K562 (cell line): ENCODE measurements around the gene LRRC71.

ENCODE experiments used
- TAF1 ChIP-seq: IDR thresholded peaks from 2 replicates; pipeline ENCODE4 v1.6.1; 2011; ENCODE audit warnings: mild to moderate bottlenecking, low read length, moderate library complexity; ENCODE audit not compliant: insufficient read depth, control insufficient read depth, severe bottlenecking; ENCODE audit errors: extremely low read depth
- TF ChIP-seq, protein P1 (sequence below): fragments of 250-450 bp; sonication (Bioruptor Pico); IDR thresholded peaks from 2 replicates; pipeline ENCODE4 v1.8.0; 2021; ENCODE audit warnings: borderline replicate concordance, mild to moderate bottlenecking, moderate library complexity; ENCODE audit not compliant: poor library complexity, severe bottlenecking
- TF ChIP-seq, protein P2 (sequence below), 3 experiments: IDR thresholded peaks in 2 of 3; conservative IDR thresholded peaks in 1 of 3; 2 replicates each; pipeline ENCODE4 v1.5.1; 2011 to 2012; ENCODE audit warnings: low read length in 3 of 3, mild to moderate bottlenecking in 3 of 3, control low read depth in 2 of 3, improper control_type of control experiment in 1 of 3, inconsistent platforms in 1 of 3, low read depth in 1 of 3, mixed read lengths in 1 of 3, moderate library complexity in 1 of 3; ENCODE audit not compliant: insufficient read depth in 2 of 3
- TF ChIP-seq, protein P3 (sequence below), 2 experiments: fragments of 450-650 bp in 1 of 2; sonication (generic) in 1 of 2; formaldehyde crosslinking in 1 of 2; IDR thresholded peaks; 2 replicates each; pipeline versions ENCODE4 v1.7.1 to v1.9.0; 2016 to 2022; ENCODE audit warnings: inconsistent platforms in 1 of 2, mild to moderate bottlenecking in 1 of 2, missing genetic modification reagents in 1 of 2

DNA sequence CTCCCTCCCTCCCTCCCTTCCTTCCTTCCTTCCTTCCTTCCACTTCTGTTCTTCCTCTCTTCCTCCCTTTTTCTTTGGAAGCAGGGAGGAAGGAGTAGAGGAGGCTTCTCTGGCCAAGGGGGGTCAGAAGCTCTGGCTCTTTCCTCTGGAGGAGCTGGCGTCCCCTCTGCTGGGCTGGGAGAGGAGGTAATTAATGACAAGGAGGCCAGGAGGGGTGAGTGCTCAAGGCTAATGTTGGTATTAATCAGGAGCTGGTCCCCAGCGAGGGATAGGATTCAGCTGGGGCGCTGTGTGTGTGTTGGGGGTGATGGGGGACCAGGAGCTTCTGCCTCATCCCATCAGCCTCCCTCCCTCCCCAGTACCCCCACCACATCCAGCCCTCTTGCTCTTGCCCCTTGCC is 33.1 kb upstream of the LRRC71 start:
- TF ChIP-seq TAF1 = no peak
- TF ChIP-seq, protein P1, sequence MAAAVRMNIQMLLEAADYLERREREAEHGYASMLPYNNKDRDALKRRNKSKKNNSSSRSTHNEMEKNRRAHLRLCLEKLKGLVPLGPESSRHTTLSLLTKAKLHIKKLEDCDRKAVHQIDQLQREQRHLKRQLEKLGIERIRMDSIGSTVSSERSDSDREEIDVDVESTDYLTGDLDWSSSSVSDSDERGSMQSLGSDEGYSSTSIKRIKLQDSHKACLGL (CRISPR knock-in tag) = no peak
- TF ChIP-seq, protein P2, sequence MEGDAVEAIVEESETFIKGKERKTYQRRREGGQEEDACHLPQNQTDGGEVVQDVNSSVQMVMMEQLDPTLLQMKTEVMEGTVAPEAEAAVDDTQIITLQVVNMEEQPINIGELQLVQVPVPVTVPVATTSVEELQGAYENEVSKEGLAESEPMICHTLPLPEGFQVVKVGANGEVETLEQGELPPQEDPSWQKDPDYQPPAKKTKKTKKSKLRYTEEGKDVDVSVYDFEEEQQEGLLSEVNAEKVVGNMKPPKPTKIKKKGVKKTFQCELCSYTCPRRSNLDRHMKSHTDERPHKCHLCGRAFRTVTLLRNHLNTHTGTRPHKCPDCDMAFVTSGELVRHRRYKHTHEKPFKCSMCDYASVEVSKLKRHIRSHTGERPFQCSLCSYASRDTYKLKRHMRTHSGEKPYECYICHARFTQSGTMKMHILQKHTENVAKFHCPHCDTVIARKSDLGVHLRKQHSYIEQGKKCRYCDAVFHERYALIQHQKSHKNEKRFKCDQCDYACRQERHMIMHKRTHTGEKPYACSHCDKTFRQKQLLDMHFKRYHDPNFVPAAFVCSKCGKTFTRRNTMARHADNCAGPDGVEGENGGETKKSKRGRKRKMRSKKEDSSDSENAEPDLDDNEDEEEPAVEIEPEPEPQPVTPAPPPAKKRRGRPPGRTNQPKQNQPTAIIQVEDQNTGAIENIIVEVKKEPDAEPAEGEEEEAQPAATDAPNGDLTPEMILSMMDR (IDR thresholded peaks at IDR 0.05 in 2 of 3, conservative IDR thresholded peaks at IDR 0.05 in 1 of 3; ENCODE audit: insufficient read depth in 2 of 3, low read depth in 1 of 3, low read length in 3 of 3) = no peak
- TF ChIP-seq, protein P3, sequence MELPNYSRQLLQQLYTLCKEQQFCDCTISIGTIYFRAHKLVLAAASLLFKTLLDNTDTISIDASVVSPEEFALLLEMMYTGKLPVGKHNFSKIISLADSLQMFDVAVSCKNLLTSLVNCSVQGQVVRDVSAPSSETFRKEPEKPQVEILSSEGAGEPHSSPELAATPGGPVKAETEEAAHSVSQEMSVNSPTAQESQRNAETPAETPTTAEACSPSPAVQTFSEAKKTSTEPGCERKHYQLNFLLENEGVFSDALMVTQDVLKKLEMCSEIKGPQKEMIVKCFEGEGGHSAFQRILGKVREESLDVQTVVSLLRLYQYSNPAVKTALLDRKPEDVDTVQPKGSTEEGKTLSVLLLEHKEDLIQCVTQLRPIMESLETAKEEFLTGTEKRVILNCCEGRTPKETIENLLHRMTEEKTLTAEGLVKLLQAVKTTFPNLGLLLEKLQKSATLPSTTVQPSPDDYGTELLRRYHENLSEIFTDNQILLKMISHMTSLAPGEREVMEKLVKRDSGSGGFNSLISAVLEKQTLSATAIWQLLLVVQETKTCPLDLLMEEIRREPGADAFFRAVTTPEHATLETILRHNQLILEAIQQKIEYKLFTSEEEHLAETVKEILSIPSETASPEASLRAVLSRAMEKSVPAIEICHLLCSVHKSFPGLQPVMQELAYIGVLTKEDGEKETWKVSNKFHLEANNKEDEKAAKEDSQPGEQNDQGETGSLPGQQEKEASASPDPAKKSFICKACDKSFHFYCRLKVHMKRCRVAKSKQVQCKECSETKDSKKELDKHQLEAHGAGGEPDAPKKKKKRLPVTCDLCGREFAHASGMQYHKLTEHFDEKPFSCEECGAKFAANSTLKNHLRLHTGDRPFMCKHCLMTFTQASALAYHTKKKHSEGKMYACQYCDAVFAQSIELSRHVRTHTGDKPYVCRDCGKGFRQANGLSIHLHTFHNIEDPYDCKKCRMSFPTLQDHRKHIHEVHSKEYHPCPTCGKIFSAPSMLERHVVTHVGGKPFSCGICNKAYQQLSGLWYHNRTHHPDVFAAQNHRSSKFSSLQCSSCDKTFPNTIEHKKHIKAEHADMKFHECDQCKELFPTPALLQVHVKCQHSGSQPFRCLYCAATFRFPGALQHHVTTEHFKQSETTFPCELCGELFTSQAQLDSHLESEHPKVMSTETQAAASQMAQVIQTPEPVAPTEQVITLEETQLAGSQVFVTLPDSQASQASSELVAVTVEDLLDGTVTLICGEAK (IDR thresholded peaks at IDR 0.05) = no peak
- TF ChIP-seq, protein P3 (CRISPR knock-in tag; IDR thresholded peaks at IDR 0.05) = no peak
